Activated T-helper 1 cell treated with anti-CD3 and anti-CD28 coated beads, Interleukin-12 subunit alpha, Interleukin-12 subunit beta, Interleukin-2, Interleukin-4 antibody, amounts not matched to agents 30 ng/mL and 10 ng/mL and 1 ng/mL, durations not matched to agents 14 hours and 24 hours and 36 hours (primary cell): ENCODE results near the gene KIF5B. TPM values are rescaled to one million over a fixed set of nuclear protein-coding genes. Genes with fewer than 3 reads are reported as not detected.

Experiments used
- DNase-seq: peaks from one replicate; pipeline ENCODE4 v3.0.0; 2021; ENCODE audit warnings: low spot score
- H3K27ac Mint-ChIP-seq: one replicate; pipeline ENCODE4 v1.8.0; 2021; ENCODE audit warnings: mild to moderate bottlenecking, mixed read lengths
- H3K27me3 Mint-ChIP-seq: one replicate; pipeline ENCODE4 v1.8.0; 2022; ENCODE audit warnings: mild to moderate bottlenecking, moderate library complexity, mixed read lengths; ENCODE audit not compliant: insufficient read depth
- H3K36me3 Mint-ChIP-seq: one replicate; pipeline ENCODE4 v1.8.0; 2021; ENCODE audit warnings: low read depth, mixed read lengths
- H3K4me1 Mint-ChIP-seq: one replicate; pipeline ENCODE4 v1.8.0; 2021; ENCODE audit warnings: low read depth, mixed read lengths
- H3K4me3 Mint-ChIP-seq: one replicate; pipeline ENCODE4 v1.8.0; 2021; ENCODE audit warnings: mild to moderate bottlenecking, moderate library complexity, mixed read lengths
- H3K9me3 Mint-ChIP-seq: one replicate; pipeline ENCODE4 v1.8.0; 2021; ENCODE audit warnings: mixed read lengths
- intact Hi-C: fragments of 100-400 bp; cut with micrococcal nuclease; formaldehyde crosslinking; loops from one replicate; pipeline ENCODE4 v1.15.1; 2024
- total RNA-seq: library from RNA; stranded (reverse); gene quantifications from 2 replicates; pipeline ENCODE4 v1.2.3, GENCODE V29; 2022

Gene KIF5B
- total RNA-seq, 1 donor from 2014 or later, result 80.7 TPM

GRCh38 chr10:32033171-32033570, 23.1 kb downstream of the KIF5B start:
- Mint-ChIP-seq H3K9me3 (no peaks in the 10 kb centered on the region), H3K27me3 (no peaks in the 10 kb centered on the region), H3K4me3 (no peak overlapping the region), H3K27ac (peak overlapping the region; percentile 1), H3K36me3 (peaks cover 66% of the 10 kb centered on the region), H3K4me1 (no peaks in the 10 kb centered on the region)
- DNase-seq, result no peak
- intact Hi-C loops, result loop anchor here (2.0 kb wide), 1 partner anchor 14 kb away; no protein-coding TSS in a partner anchor

- Mint-ChIP-seq H3K4me1 (no peaks in the 10 kb centered on the region), H3K27ac (no peak overlapping the region), H3K4me3 (no peak overlapping the region), H3K36me3 (peaks cover 63% of the 10 kb centered on the region), H3K9me3 (no peaks in the 10 kb centered on the region), H3K27me3 (no peaks in the 10 kb centered on the region)
- intact Hi-C loops, result loop anchor here (2.0 kb wide), 1 partner anchor 13 kb away; no protein-coding TSS in a partner anchor
- no peak for DNase-seq
Measured at GRCh38 chr10:32031920-32032319, 24.3 kb downstream of the KIF5B start.

GRCh38 chr10:32031424-32031823, 24.8 kb downstream of the KIF5B start:
- H3K36me3 Mint-ChIP-seq, result peaks cover 61% of the 10 kb centered on the region
- intact Hi-C loops, result no loop called here
- no peaks in the 10 kb centered on the region for H3K9me3 Mint-ChIP-seq
- H3K4me1 Mint-ChIP-seq, result no peaks in the 10 kb centered on the region
- DNase-seq, result no peak
- H3K4me3 Mint-ChIP-seq, result no peak overlapping the region
- H3K27me3 Mint-ChIP-seq, result no peaks in the 10 kb centered on the region
- H3K27ac Mint-ChIP-seq, result no peak overlapping the region

- Mint-ChIP-seq H3K27me3 (no peaks in the 10 kb centered on the region), H3K9me3 (no peaks in the 10 kb centered on the region), H3K4me1 (peaks cover under 1% of the 10 kb centered on the region), H3K27ac (no peak overlapping the region), H3K36me3 (peaks cover 49% of the 10 kb centered on the region), H3K4me3 (no peak overlapping the region)
- DNase-seq, result no peak
- intact Hi-C loops, result no loop called here
Measured at GRCh38 chr10:32028710-32029109, 27.5 kb downstream of the KIF5B start.

GRCh38 chr10:32023264-32023663, 33.0 kb downstream of the KIF5B start:
- intact Hi-C loops, result no loop called here
- no peak for DNase-seq
- no peaks in the 10 kb centered on the region for H3K9me3 Mint-ChIP-seq
- H3K4me3 Mint-ChIP-seq, result no peak overlapping the region
- peaks cover 6% of the 10 kb centered on the region for H3K4me1 Mint-ChIP-seq
- H3K27ac Mint-ChIP-seq, result no peak overlapping the region
- no peaks in the 10 kb centered on the region for H3K27me3 Mint-ChIP-seq
- peaks cover 40% of the 10 kb centered on the region for H3K36me3 Mint-ChIP-seq

- Mint-ChIP-seq H3K36me3 (peaks cover 42% of the 10 kb centered on the region), H3K27me3 (no peaks in the 10 kb centered on the region), H3K4me3 (no peak overlapping the region), H3K9me3 (no peaks in the 10 kb centered on the region), H3K4me1 (no peaks in the 10 kb centered on the region), H3K27ac (no peak overlapping the region)
- no peak for DNase-seq
- intact Hi-C loops, result loop anchor here (5.0 kb wide), 1 partner anchor 35 kb away; no protein-coding TSS in a partner anchor
Measured at GRCh38 chr10:32017044-32017443, 39.2 kb downstream of the KIF5B start.

- DNase-seq, result no peak
- H3K4me3 Mint-ChIP-seq, result no peak overlapping the region
- intact Hi-C loops, result loop anchor here (5.0 kb wide), 1 partner anchor 37 kb away; no protein-coding TSS in a partner anchor
Measured at GRCh38 chr10:32015386-32015785, 40.8 kb downstream of the KIF5B start.

GRCh38 chr10:32007026-32007425, 49.2 kb downstream of the KIF5B start:
- DNase-seq, result no peak
- Mint-ChIP-seq H3K27me3 (no peaks in the 10 kb centered on the region), H3K27ac (peak overlapping the region; percentile 1), H3K4me3 (no peak overlapping the region), H3K9me3 (no peaks in the 10 kb centered on the region), H3K4me1 (peaks cover 13% of the 10 kb centered on the region), H3K36me3 (peaks cover 27% of the 10 kb centered on the region)
- intact Hi-C loops, result no loop called here

More at GRCh38 chr10:32015386-32015785, 40.8 kb downstream of the KIF5B start:
- no peaks in the 10 kb centered on the region for H3K27me3 Mint-ChIP-seq
- no peaks in the 10 kb centered on the region for H3K9me3 Mint-ChIP-seq
- H3K27ac Mint-ChIP-seq, result no peak overlapping the region
- peaks cover 44% of the 10 kb centered on the region for H3K36me3 Mint-ChIP-seq
- no peaks in the 10 kb centered on the region for H3K4me1 Mint-ChIP-seq

- H3K4me3 Mint-ChIP-seq, result no peak overlapping the region
- no peaks in the 10 kb centered on the region for H3K9me3 Mint-ChIP-seq
- no peak overlapping the region for H3K27ac Mint-ChIP-seq
- intact Hi-C loops, result loop anchor here (1.0 kb wide), 1 partner anchor 143 kb away; no protein-coding TSS in a partner anchor
- H3K4me1 Mint-ChIP-seq, result peaks cover 15% of the 10 kb centered on the region
- peak; percentile 17 for DNase-seq
- no peaks in the 10 kb centered on the region for H3K27me3 Mint-ChIP-seq
- H3K36me3 Mint-ChIP-seq, result peaks cover 18% of the 10 kb centered on the region
Measured at GRCh38 chr10:32005050-32005449, 51.2 kb downstream of the KIF5B start.

- H3K4me3 Mint-ChIP-seq, result no peak overlapping the region
- peaks cover 14% of the 10 kb centered on the region for H3K36me3 Mint-ChIP-seq
- H3K27me3 Mint-ChIP-seq, result no peaks in the 10 kb centered on the region
- DNase-seq, result no peak
- no peak overlapping the region for H3K27ac Mint-ChIP-seq
- peaks cover 15% of the 10 kb centered on the region for H3K4me1 Mint-ChIP-seq
- no peaks in the 10 kb centered on the region for H3K9me3 Mint-ChIP-seq
- intact Hi-C loops, result loop anchor here (5.0 kb wide), 1 partner anchor 77 kb away; the partner anchor contains the start of gene ARHGAP12
Measured at GRCh38 chr10:32004161-32004591, 52.0 kb downstream of the KIF5B start.

GRCh38 chr10:32002531-32002930, 53.7 kb downstream of the KIF5B start:
- Mint-ChIP-seq H3K36me3 (peaks cover 11% of the 10 kb centered on the region), H3K4me1 (peaks cover 15% of the 10 kb centered on the region), H3K27me3 (no peaks in the 10 kb centered on the region), H3K4me3 (no peak overlapping the region), H3K27ac (no peak overlapping the region), H3K9me3 (no peaks in the 10 kb centered on the region)
- intact Hi-C loops, result loop anchor here (5.0 kb wide), 1 partner anchor 75 kb away; the partner anchor contains the start of gene ARHGAP12
- no peak for DNase-seq

GRCh38 chr10:32000937-32001336, 55.3 kb downstream of the KIF5B start:
- H3K36me3 Mint-ChIP-seq, result peaks cover 5% of the 10 kb centered on the region
- H3K4me1 Mint-ChIP-seq, result peaks cover 8% of the 10 kb centered on the region
- H3K27ac Mint-ChIP-seq, result no peak overlapping the region
- no peak overlapping the region for H3K4me3 Mint-ChIP-seq
- H3K27me3 Mint-ChIP-seq, result no peaks in the 10 kb centered on the region
- no peak for DNase-seq
- no peaks in the 10 kb centered on the region for H3K9me3 Mint-ChIP-seq
- intact Hi-C loops, result loop anchor here (5.0 kb wide), 1 partner anchor 74 kb away; the partner anchor contains the start of gene ARHGAP12

GRCh38 chr10:31999836-32000235, 56.4 kb downstream of the KIF5B start:
- peaks cover 8% of the 10 kb centered on the region for H3K4me1 Mint-ChIP-seq
- H3K36me3 Mint-ChIP-seq, result no peaks in the 10 kb centered on the region
- H3K4me3 Mint-ChIP-seq, result no peak overlapping the region
- H3K27me3 Mint-ChIP-seq, result no peaks in the 10 kb centered on the region
- H3K27ac Mint-ChIP-seq, result no peak overlapping the region
- no peak for DNase-seq
- no peaks in the 10 kb centered on the region for H3K9me3 Mint-ChIP-seq
- intact Hi-C loops, result loop anchor here (1.0 to 5.0 kb wide), 2 partner anchors 10 to 73 kb away; partner anchors contain the start of gene ARHGAP12
